GM19238 (cell line): ENCODE data around the gene RHOC.

Experiments
- DNase-seq: peaks from one replicate; pipeline ENCODE4 v3.0.0; 2011; ENCODE audit warnings: low spot score; ENCODE audit not compliant: insufficient read length

The RHOC gene

GRCh38 chr1:112686835-112687234 lies 20.1 kb downstream of the RHOC start:
- no peak for DNase-seq

DNA sequence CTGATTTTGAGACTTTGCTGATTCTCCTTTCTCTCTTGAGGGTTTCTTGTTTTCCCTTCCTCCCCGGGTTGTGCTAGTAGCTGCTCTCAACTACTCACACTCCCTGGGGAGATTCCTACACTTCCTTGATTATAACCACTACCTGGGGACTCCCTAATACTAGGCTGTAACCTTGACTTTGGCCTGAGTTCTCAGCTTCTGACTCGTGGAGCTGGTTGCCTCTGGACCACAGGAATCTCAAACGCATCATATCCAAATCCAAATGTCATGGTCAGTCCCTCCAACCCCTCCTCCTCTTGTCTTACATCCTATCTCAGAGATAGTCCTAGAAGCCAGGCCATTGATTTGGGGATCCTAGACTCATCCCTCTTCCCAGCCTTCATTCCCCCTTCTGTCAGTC lies 20.5 kb downstream of the RHOC start:
- DNase-seq, result no peak

DNA sequence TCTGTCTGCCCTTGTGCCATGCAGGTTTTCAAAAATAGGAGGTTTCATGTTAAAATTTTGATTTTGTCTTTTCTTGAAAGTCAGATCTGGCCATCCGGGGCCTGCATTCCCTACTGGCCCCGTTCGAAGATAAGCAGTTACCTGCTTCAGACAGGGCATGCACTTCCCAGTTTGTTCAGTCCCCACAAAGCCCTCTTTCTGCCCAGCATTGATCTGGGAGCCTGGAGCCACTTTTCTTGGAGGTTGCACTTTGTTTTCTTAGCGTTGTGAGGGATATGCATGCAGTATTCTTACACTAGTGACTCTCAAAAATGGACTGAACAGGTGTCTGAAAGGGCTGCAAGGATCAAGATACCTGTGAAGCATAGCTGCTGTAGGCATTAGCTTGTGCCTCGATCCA lies 21.0 kb downstream of the RHOC start:
- no peak for DNase-seq

DNA sequence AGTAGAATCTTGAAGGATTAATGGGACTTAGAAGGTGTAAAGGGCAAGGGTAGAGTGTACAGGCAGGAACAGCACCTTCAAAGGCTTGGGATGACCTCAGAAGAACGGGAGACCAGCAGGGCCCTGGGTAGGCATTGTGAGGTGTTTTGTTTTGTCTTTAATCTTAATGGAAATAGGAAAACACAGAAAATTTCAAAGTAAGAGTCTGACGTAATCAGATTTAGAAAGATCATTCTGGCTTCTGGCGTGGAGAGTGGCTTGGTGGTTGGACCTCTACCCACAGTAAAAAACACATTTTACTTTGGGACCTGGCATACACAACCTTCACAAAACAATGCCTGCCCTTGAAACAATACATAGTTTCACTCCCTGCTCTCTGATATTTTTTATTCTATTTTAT lies 28.3 kb downstream of the RHOC start:
- DNase-seq, result no peak

DNA sequence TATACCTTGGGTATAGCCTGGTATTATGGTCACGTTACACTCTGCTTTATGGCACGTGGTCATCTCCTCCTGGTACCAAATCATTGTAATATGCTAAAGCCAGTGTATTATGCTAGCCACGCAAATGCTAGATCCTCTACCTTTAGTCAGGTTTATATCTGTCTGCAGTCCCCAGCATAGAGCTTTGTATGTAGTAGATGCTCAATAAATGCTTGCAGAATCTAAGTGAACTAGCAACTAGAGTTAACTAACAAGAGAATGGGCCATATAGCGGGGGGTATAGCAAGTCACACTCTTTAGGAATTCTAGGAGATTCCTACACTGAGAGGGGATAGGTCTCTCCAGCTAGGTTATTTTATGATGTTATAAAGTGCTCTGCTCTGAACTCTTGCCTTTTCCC lies 29.4 kb downstream of the RHOC start:
- DNase-seq, result no peak

GRCh38 chr1:112676543-112676942 lies 30.4 kb downstream of the RHOC start:
- no peak for DNase-seq

DNA sequence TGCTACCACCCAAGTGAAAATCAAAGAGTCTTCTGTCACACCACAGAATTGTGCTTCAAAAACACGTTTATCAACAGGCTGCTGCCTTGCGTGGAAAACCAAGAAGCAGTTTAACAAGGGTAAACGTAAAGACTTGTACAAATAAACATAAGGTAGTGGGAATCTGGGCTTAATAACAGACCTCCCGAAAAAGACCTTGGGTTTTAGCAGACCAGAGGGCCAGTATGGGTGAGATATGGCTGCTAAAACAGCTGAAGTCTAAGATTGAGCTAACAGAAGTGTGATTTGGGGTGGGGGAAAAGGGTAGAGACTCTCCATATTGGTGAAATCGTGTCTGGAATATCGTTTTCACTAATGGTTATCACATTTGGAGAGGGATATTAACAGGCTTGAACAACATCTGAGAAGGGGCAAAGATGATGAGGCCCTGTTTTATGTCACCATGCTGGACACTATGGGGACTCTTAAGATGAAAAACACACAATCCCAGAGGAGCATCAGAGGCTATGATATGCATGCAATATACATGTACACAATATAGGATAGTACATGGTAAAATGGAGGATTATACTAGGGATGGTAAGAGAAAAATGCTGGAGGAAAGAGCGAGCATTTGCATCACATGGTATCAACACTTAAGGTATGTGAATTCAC lies 31.1 kb downstream of the RHOC start:
- no peak for DNase-seq

DNA sequence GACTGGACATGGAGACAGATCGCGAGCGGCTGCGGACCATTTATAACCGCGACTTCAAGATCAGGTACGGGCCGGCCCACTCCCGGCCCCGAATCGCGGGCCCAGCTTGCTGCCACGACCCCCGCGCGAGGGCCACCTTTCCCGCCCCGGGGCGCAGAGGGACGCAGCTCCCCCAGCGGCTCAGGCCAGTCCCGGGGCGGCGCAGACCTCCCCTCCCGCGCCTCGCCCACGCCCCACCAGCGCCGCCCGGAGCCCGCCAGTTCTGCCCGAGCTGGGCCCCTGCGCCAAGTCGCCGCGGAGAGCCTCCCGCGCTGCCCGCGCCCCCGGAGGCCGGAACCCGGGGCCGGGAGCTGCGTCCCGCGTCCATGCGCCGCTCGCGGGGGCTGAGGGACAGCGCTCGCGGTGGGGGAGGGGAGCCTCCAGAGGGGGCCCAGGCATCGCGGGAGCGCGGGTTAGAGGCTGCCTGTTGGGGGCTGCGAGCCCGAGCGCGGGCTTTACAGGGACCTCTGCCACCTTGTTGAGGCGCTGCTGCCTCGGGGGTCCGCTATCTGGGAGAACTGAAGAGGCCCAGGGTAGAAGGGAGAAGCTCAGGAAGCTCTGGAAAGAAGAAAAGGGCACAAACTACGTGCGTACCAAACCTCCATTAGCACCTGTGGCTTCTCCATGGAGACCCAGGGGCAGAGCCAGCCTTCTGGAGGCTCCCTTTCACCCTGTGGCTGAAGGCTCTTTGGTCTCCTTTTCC lies 31.8 kb downstream of the RHOC start:
- peak; percentile 59 for DNase-seq

- DNase-seq, result peak; percentile 62
These were observed 32.4 kb downstream of the RHOC start, which contains the start of gene MOV10 for GRCh38 chr1:112674440-112674985. TSS of gene MOV10 (plus strand) at chr1:112674659. CDS start at chr1:112674913, 254 bp downstream.

DNA sequence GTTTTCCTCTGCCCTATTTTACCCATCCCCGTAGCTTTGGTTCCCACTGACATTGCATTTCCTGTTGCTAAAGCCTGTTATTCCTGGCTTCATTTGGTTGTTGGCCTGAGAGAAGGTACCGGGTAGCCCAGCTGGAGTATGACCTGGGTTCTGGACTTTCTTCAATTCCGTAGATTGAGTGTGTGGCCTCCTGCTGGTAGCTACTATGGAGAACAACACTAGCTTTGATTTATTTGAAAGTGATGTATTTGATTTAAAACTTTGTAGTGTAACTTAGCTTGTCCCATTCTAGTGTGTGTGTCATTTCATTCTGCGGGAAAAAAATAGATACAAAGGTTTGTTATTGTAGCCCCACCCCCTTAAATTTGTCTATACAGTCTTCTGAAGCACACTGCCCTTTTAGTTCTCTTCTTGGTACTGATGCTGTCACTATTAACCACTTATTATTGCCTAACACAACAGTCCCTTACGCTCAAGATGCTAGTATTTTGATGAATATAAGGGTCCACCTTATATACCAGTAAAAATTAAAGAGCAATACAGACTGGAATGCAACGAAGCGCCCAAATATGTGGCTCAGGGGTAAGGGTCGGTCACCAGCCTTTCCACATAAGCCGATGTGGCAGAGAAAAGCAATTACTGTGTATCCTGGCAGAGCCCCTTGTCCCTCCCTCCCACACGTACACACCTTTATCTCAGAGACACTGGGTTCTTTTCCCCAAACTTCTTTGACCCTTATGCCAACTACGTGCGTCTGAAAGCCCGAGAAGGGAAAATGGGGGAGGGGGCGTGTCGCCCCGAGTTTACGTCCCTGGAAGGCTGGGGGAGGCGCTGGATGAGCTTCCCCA lies 33.1 kb downstream of the RHOC start:
- no peak for DNase-seq

DNA sequence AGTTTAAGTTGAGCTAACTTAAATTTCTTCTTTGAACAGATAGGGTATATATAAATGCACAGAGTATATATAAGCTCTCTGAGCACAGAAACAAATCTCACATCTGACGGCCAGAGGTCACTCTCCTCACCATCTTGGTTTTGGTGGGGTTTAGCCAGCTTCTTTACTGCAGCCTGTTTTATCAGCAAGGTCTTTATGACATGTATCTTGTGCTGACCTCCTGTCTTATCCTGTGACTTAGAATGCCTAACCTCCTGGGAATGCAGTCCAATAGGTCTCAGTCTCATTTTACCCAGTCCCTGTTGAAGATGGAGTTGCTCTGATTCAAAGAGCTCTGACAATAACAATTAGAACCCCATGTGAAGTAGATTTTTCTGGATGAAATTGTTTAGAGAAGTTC lies 34.1 kb downstream of the RHOC start:
- DNase-seq, result no peak

DNA sequence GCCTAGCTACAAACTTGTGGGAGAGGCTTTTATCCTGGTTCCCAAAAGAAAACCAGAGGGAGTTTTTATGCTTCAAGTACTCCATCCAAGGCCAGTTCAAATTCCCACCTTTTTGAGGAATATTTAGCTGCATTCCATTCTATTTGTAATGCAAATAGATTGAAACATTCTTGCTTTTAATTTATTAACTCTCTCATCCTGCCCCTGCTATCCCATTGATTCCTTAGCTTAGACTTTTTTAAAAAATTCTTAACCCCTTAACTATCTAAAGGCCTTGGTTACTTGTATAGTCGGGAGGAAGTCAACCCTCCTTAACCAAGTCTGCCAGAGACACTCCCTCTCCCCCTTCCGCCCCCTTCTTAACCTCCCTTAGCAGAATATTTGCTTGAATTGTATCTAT lies 34.9 kb downstream of the RHOC start:
- no peak for DNase-seq

- DNase-seq, result no peak
These were observed 40.0 kb downstream of the RHOC start for GRCh38 chr1:112666946-112667345.

DNA sequence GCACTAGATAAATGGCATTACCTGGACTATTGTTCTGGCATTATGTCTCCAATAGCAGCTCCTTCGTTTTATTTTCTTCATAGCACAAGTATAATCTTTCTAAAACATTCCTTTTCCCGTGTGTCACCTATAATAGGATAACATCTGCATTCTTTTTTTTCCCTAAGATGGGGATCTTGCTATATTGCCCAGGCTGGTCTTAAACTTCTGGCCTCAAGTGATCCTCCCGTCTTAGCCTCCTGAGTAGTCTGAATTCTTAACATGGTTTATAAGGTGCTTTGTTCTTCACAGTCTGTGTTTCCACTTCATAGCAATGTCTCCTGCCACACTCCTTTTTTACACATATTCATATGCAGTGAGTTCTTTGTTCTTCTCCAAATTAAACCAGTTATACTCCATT lies 41.1 kb downstream of the RHOC start:
- DNase-seq, result no peak

- no peak for DNase-seq
These were observed 55.7 kb downstream of the RHOC start for GRCh38 chr1:112651205-112651604.
